Aorta (tissue), 5 donors: Measurements from ENCODE around the gene PLAC8L1. TPM values are rescaled to one million over a fixed set of nuclear protein-coding genes. Genes with fewer than 3 reads are reported as not detected.

ENCODE experiments used
- ATAC-seq: fragments of 200-7000 bp; cut with Tn5 transposase; one replicate; pipeline ENCODE4 v1.9.1; 2022; ENCODE audit warnings: moderate library complexity; ENCODE audit not compliant: low FRiP score
- DNase-seq, 2 donors: peaks; one replicate each; pipeline ENCODE4 v3.0.0-alpha.2; 2020
- H3K27ac ChIP-seq, 2 donors: one replicate each; pipeline ENCODE4 v1.5.1; 2013; ENCODE audit warnings: low read length in 2 of 2, mild to moderate bottlenecking in 2 of 2, moderate library complexity in 2 of 2, control low read depth in 1 of 2, inconsistent platforms in 1 of 2, low read depth in 1 of 2
- H3K27me3 ChIP-seq, 2 donors: one replicate each; pipeline ENCODE4 v1.6.1; 2013; ENCODE audit warnings: control low read depth in 1 of 2, low read length in 1 of 2, mild to moderate bottlenecking in 1 of 2, moderate library complexity in 1 of 2; ENCODE audit not compliant: insufficient read depth in 2 of 2, control insufficient read depth in 1 of 2
- H3K36me3 ChIP-seq, 2 donors: one replicate each; pipeline ENCODE4 v1.6.1; 2013; ENCODE audit warnings: control low read depth in 1 of 2, low read length in 1 of 2, mild to moderate bottlenecking in 1 of 2; ENCODE audit not compliant: insufficient read depth in 2 of 2, control insufficient read depth in 1 of 2
- H3K4me1 ChIP-seq, 2 donors: one replicate each; pipeline ENCODE4 v1.6.1; 2013; ENCODE audit warnings: low read length in 2 of 2, control low read depth in 1 of 2, mild to moderate bottlenecking in 1 of 2, moderate library complexity in 1 of 2; ENCODE audit not compliant: insufficient read depth in 2 of 2, control insufficient read depth in 1 of 2
- H3K4me3 ChIP-seq, 2 donors: one replicate each; pipeline ENCODE4 v1.5.1; 2013; ENCODE audit warnings: low read length in 2 of 2, control low read depth in 1 of 2, mild to moderate bottlenecking in 1 of 2
- H3K9me3 ChIP-seq: one replicate; pipeline ENCODE4 v1.6.1; 2013; ENCODE audit warnings: mild to moderate bottlenecking, low read length; ENCODE audit not compliant: control insufficient read depth
- WGBS, 2 donors: extraction: QIAGEN DNeasy Blood & Tissue Kit; methylation state at CpG; one replicate each; pipeline ENCODE4 v1.1.7; 2013; 5-methylcytosine and 5-hydroxymethylcytosine counted together
- intact Hi-C, 2 donors: fragments of 100-400 bp; cut with DNase I; formaldehyde crosslinking; loops; one replicate each; pipeline versions ENCODE4 v1.14.2 to v1.15.0; 2022
- polyA plus RNA-seq, 2 donors: library from polyadenylated mRNA; stranded (reverse); fragments of 200-250 nt; gene quantifications; one replicate each; pipeline ENCODE4 v1.2.3, GENCODE V29; 2013
- total RNA-seq, 2 donors: library from RNA; stranded (reverse); fragmentation: NEBNext Ultra II Directional; extraction: Animal tissue kit (Norgen Biotek cat#: 25700); gene quantifications; one replicate each; pipeline ENCODE4 v1.2.1, GENCODE V29; 2021
- donor health status: healthy with polysubstance abuse.
- donor health status: Bipolar disorder and iron deficiency.
- donor health status: DM: no; HTN: no; CAD: no.
- donor health status: DM: no; HTN: no; CAD: no.
- donor health status: DM: yes; HTN: yes; CAD: no.

PLAC8L1 gene
- total and polyA plus RNA-seq, 4 donors = 0.84 to 0.87 TPM; not detected in 2

DNA sequence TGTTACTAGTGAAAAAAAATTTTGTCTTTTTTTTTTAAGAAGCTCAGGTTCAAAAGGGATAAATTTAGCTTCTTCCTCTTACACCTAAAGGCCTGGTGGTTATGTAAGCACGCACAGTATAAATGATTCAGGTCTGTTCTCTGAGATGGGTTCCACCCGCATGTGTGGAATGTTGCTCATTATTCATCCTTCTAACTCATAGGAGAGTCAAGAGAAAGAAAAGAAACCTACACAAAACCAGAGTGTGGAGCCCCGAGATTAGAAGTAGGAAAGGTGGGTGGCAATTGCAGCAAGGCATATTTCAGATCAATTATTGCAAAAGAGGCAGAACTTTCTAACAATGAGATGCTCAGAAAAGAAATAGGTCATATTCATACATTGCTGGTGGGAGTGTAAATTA is 13.5 kb downstream of the PLAC8L1 start:
- no peaks in the 10 kb centered on the region for H3K9me3 ChIP-seq
- H3K27me3 ChIP-seq = no peaks in the 10 kb centered on the region
- H3K4me3 ChIP-seq = no peak overlapping the region
- no peak overlapping the region for H3K27ac ChIP-seq
- no peak for ATAC-seq
- no peak for DNase-seq
- intact Hi-C loops = no loop called here
- H3K36me3 ChIP-seq = no peaks in the 10 kb centered on the region
- 80 to 81% methylated on average over 3 of the region's 3 CpGs for WGBS, 2 donors
- no peaks in the 10 kb centered on the region for H3K4me1 ChIP-seq

DNA sequence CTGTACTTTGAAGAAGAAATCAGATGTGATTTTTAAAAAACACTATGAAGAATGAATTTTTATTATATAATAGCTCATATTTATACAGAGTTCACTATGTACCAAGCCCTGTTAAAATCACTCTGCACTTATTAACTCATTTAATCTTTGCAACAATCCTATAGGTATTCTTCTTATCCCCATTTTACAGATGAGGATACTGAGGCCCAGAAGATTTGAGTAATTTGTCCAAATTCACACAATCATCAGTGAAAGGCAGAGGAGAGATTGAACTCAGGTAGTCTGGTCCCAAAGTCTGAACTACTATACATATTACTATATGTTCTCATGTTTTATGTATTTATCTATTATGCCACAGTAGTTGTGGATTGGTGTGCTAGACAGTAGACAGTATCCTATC is 16.1 kb downstream of the PLAC8L1 start:
- Histone ChIP-seq H3K9me3 (no peaks in the 10 kb centered on the region), H3K36me3 (no peaks in the 10 kb centered on the region), H3K27ac (no peak overlapping the region), H3K27me3 (no peaks in the 10 kb centered on the region), H3K4me1 (no peaks in the 10 kb centered on the region), H3K4me3 (no peak overlapping the region)
- intact Hi-C loops = no loop called here
- no peak for DNase-seq
- ATAC-seq = no peak

DNA sequence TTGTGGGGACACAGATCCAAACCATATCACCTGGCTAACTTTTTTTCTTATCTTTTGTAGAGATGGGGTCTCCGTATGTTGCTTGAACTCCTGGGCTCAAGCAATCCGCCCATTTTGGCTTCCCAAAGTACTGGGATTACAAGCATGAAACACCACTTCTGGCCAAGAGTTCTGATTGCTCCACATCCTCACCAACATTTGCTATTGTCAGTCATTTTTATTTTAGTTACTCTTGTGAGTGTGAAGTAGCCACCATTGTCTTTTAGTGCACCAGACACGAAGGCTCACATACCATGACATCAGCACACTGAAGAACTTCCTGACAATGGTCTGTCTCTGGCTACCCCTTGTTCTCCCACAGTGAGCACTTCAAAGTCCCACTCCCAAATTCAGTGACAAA is 17.3 kb downstream of the PLAC8L1 start:
- ATAC-seq (no peak), DNase-seq (no peak)
- H3K36me3 ChIP-seq = no peaks in the 10 kb centered on the region
- intact Hi-C loops = no loop called here
- H3K9me3 ChIP-seq = peaks cover 3% of the 10 kb centered on the region
- H3K4me1 ChIP-seq = no peaks in the 10 kb centered on the region
- H3K27ac ChIP-seq = no peak overlapping the region
- 89 to 92% methylated on average over 3 of the region's 3 CpGs for WGBS, 2 donors
- no peaks in the 10 kb centered on the region for H3K27me3 ChIP-seq
- H3K4me3 ChIP-seq = no peak overlapping the region

DNA sequence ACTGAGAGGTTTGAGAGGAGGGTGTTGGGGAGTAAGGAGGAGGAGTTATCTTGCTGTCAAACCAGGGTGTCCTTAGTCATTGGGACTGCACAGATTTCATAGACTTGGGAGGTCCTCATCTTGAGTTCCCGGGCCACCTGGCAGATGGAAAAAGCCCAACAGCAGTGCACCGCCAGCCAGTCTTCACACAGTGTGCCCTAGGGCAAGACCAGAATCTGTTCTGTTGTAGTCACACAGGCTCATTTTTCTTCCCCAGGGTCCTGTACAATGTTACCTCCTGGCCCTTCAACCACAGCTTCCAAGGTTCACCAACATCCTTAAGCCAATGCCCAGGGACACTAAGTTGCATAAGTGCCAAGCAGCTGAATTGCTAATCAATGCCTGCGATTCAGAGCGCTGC is 21.0 kb downstream of the PLAC8L1 start:
- H3K36me3 ChIP-seq = no peaks in the 10 kb centered on the region
- no peak for DNase-seq
- H3K27me3 ChIP-seq = no peaks in the 10 kb centered on the region
- no peak overlapping the region for H3K27ac ChIP-seq
- no peaks in the 10 kb centered on the region for H3K4me1 ChIP-seq
- peaks cover 3% of the 10 kb centered on the region for H3K9me3 ChIP-seq
- intact Hi-C loops = no loop called here
- no peak overlapping the region for H3K4me3 ChIP-seq
- no peak for ATAC-seq
- 95 to 97% methylated on average over 4 of the region's 4 CpGs for whole genome bisulfite sequencing, 2 donors

DNA sequence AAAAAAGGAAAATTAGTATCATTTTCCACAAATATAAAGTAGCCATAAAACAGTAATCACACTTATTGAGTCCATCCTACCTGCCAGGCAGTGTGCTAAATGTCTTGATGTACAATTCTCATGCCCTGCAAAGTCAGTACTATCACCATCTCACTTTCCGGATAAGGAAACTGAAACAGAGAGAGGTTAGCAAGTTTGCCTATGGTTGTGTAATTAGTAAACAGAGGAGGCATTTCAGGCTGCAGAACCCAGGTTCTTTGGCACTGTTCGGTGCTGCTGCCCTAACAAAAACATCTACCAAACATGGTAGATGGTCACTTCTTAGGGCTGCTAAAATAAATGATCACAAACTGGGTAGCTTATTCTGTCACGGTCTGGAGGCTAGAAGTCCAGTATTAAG is 22.6 kb downstream of the PLAC8L1 start:
- no peak for ATAC-seq
- no peak overlapping the region for H3K4me3 ChIP-seq
- intact Hi-C loops = no loop called here

DNA sequence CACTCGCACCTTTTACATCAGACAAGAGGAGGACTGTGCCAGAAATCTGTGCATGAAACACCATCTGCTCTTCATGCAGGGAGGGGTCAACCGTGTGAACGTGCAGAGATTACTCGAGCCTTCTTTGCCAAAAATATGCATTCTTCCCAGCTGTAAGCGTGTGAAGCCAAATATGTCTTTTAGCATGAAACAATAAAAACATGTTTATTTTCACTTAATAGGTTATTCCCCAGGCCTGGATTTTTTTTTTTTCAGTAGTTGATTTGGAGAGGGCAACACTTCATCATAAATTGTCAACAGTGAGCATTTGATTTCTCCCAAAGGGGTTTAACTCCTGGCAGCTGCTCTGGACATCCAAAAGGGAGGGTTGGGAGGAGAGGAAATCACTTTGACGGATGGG is 23.8 kb downstream of the PLAC8L1 start:
- ATAC-seq (no peak), DNase-seq (no peak)
- Histone ChIP-seq H3K4me3 (no peak overlapping the region), H3K4me1 (no peaks in the 10 kb centered on the region), H3K27me3 (no peaks in the 10 kb centered on the region), H3K9me3 (peaks cover 3% of the 10 kb centered on the region), H3K36me3 (peaks cover 0 to 1% of the 10 kb centered on the region in 2 donors), H3K27ac (no peak overlapping the region)
- WGBS, 2 donors = 24 to 28% methylated on average over 6 of the region's 6 CpGs
- intact Hi-C loops = no loop called here

More for the DNA sequence above, 22.6 kb downstream of the PLAC8L1 start:
- WGBS, 2 donors = 95 to 96% methylated on average over 3 of the region's 3 CpGs
- Histone ChIP-seq H3K27me3 (no peaks in the 10 kb centered on the region), H3K9me3 (peaks cover 3% of the 10 kb centered on the region), H3K27ac (no peak overlapping the region), H3K36me3 (no peaks in the 10 kb centered on the region), H3K4me1 (no peaks in the 10 kb centered on the region)
- no peak for DNase-seq

DNA sequence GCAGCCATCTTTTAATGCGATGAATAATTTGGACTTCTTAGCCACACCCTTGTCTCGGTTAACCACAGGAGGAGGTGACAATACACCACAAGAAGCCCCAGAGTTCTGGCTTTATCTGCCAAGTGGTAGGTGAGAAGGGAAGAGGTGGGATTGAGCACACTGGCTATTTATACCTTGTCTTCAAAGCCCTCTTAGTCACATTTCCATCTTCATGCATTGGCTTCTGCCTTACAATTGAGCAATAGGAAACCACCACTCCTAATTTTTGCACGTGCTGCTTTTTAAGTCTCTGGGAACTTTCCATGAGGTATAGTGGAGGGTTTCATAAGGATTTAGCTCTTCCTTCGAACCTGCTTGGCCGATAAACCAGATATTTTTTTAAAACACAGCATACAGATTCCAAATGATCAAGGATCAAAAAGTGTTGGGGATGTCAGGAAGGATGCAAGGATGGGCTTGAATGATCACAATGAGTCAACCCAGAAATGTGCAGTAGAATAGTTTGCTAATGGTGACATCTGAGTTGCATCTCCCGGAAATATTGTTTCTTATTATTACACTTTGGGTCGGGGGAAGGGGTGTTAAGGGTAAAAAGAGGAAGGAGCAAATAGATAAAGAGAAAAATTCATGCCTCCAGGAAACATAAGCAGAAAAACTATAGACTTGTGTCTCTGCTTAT is 25.5 kb downstream of the PLAC8L1 start:
- Histone ChIP-seq H3K27ac (no peak overlapping the region), H3K4me3 (no peak overlapping the region), H3K36me3 (peaks cover 0 to 1% of the 10 kb centered on the region in 2 donors), H3K27me3 (no peaks in the 10 kb centered on the region), H3K4me1 (no peaks in the 10 kb centered on the region), H3K9me3 (peaks cover 3% of the 10 kb centered on the region)
- DNase-seq (no peak), ATAC-seq (no peak)
- WGBS, 2 donors = 63 to 70% methylated on average over 7 of the region's 7 CpGs
- intact Hi-C loops = no loop called here

DNA sequence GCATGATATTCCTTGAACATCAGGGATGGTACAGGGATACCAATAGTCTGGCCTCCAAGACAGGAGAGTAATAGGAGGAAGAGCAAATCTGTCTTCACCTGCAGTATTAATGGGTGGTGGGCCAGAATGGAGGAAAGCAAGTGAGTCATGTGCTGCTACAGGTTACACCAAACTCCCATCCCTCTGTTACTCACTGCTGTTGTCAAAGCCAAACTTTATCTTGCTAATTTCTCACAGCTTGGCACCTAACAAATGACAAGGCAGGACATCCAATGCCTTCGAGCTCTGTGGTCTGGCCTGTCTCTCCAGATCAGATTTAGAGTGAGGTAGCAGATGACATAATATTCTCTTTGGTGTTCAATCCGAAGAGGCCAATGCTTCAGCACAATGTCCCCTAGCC is 26.8 kb downstream of the PLAC8L1 start:
- DNase-seq (no peak), ATAC-seq (no peak)
- WGBS, 2 donors = 62 to 64% methylated on average over 2 of the region's 2 CpGs
- Histone ChIP-seq H3K4me3 (no peak overlapping the region), H3K4me1 (no peaks in the 10 kb centered on the region), H3K27me3 (no peaks in the 10 kb centered on the region), H3K27ac (no peak overlapping the region), H3K9me3 (peaks cover 3% of the 10 kb centered on the region), H3K36me3 (peaks cover 0 to 1% of the 10 kb centered on the region in 2 donors)
- intact Hi-C loops = no loop called here

DNA sequence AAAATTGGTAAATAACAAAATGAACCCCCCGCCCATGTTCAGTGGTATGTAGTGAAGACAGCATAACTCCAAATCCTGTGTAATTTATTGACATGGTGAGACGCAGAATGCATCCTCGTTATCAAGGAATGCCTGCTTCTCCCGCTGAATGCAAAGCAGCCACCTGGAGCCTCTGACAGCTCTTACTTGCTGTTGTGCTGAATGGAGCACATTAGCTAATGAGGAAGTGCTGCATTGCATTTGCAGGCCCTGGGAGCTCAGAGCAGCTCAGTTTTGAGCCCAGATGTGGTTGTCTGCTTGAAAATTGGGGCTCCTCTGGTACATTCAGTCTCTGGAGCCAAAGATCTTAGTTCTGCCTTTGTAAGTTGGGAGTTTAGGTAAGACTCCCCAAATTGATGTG is 28.9 kb downstream of the PLAC8L1 start:
- intact Hi-C loops = no loop called here
- H3K27ac ChIP-seq = no peak overlapping the region
- WGBS, 2 donors = 72 to 74% methylated on average over 4 of the region's 4 CpGs

More for the DNA sequence above, 28.9 kb downstream of the PLAC8L1 start:
- H3K9me3 ChIP-seq = no peaks in the 10 kb centered on the region
- H3K27me3 ChIP-seq = no peaks in the 10 kb centered on the region
- DNase-seq (no peak), ATAC-seq (no peak)
- peaks cover 0 to 1% of the 10 kb centered on the region in 2 donors for H3K36me3 ChIP-seq
- H3K4me3 ChIP-seq = no peak overlapping the region
- H3K4me1 ChIP-seq = peaks cover 0 to 2% of the 10 kb centered on the region in 2 donors
